Tibial nerve (tissue), 4 donors: ENCODE measurements around the gene CASS4.

Experiments
- CTCF ChIP-seq, 5 experiments: fragments of 200-600 bp in 3 of 5; fragments of 450-650 bp in 2 of 5; sonication (generic) in 3 of 5; IDR thresholded peaks; one replicate each; pipeline ENCODE4 v1.5.1; 2016 to 2019; ENCODE audit warnings: antibody characterized with exemption in 5 of 5, mild to moderate bottlenecking in 3 of 5, moderate library complexity in 2 of 5
- EP300 ChIP-seq, 2 donors: sonication (generic); formaldehyde crosslinking; IDR thresholded peaks; one replicate each; pipeline ENCODE4 v1.6.1; 2017; ENCODE audit warnings: antibody characterized with exemption in 2 of 2, mild to moderate bottlenecking in 1 of 2
- POLR2A ChIP-seq, 2 donors: fragments of 450-650 bp; IDR thresholded peaks; one replicate each; pipeline ENCODE4 v1.6.1; 2017; ENCODE audit warnings: antibody characterized with exemption in 2 of 2, mild to moderate bottlenecking in 2 of 2, moderate library complexity in 2 of 2

GRCh38 chr20:56362833-56363413, 49.1 kb upstream of the CASS4 start:
- TF ChIP-seq CTCF (IDR thresholded peaks at IDR 0.05) (no peak), POLR2A (IDR thresholded peaks at IDR 0.05) (no peak), EP300 (IDR thresholded peaks at IDR 0.05) (no peak)
